Dendritic cell treated with granulocyte-macrophage colony-stimulating factor and Interleukin-4, amounts not matched to agents 40 ng/mL and 50 ng/mL, for 4 days (primary cell): ENCODE data around the gene ZMYND8.

Experiments
- H3K27ac Mint-ChIP-seq: one replicate; pipeline ENCODE4 v1.8.0; 2022; ENCODE audit warnings: mild to moderate bottlenecking, mixed read lengths
- H3K27me3 Mint-ChIP-seq: one replicate; pipeline ENCODE4 v1.8.0; 2022; ENCODE audit warnings: mild to moderate bottlenecking, mixed read lengths
- H3K36me3 Mint-ChIP-seq: one replicate; pipeline ENCODE4 v1.8.0; 2022; ENCODE audit warnings: low read depth, mixed read lengths
- H3K4me1 Mint-ChIP-seq: one replicate; pipeline ENCODE4 v1.8.0; 2022; ENCODE audit warnings: low read depth, mixed read lengths
- H3K4me3 Mint-ChIP-seq: one replicate; pipeline ENCODE4 v1.8.0; 2022; ENCODE audit warnings: mild to moderate bottlenecking, moderate library complexity, mixed read lengths
- H3K9me3 Mint-ChIP-seq: one replicate; pipeline ENCODE4 v1.8.0; 2022; ENCODE audit warnings: mixed read lengths
- intact Hi-C: fragments of 100-400 bp; cut with micrococcal nuclease; formaldehyde crosslinking; loops from one replicate; pipeline ENCODE4 v1.15.0; 2022

Gene ZMYND8

DNA sequence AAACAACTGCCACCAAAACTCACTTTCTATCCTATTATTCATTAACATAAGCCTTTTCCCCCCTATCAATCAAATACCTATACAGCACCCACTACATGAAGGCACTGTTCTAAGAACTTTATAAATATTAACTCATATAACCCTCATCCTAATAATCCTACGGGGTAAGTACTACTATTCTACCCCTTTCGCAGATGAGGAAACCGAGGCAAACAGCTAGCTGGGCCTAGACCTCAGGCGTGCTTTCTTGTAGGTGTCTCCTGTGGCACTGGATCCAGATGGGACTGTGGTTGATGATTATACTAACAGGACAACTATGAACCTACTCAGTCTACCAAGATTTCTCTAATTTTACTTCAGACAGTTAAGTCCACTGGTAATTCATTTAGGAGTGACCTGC is 131.6 kb downstream of the ZMYND8 start:
- Mint-ChIP-seq H3K36me3 (no peaks in the 10 kb centered on the region), H3K27ac (no peak overlapping the region), H3K4me1 (no peaks in the 10 kb centered on the region)

DNA sequence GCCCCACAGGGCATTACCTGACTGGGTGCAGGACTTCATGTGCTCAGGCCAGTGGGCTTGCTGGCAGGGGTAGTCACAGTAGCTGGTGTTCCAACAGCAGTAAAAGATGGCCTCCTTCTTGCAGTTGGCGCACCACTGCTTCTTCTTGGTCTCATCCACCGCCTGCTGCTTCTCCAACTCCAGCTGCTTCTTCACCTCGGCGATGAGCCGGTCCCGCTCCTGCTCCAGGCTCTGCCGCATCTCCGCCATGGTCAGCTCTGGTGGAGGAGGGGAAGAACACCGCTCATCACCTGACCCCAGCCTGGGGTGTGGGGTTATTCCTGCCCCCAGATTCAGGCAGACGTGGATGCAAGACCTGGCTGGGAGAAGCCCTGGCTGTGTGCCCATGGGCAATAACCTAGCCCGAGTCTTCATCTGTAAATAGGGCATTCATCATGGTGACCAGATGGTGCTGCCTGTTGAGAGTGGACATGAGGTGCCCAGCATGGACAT is 132.2 kb downstream of the ZMYND8 start:
- Mint-ChIP-seq H3K9me3 (no peaks in the 10 kb centered on the region), H3K4me3 (no peak overlapping the region), H3K4me1 (no peaks in the 10 kb centered on the region), H3K36me3 (no peaks in the 10 kb centered on the region), H3K27me3 (no peaks in the 10 kb centered on the region), H3K27ac (no peak overlapping the region)
- intact Hi-C loops: no loop called here

More for the DNA sequence above, 131.6 kb downstream of the ZMYND8 start:
- intact Hi-C loops: no loop called here
- Mint-ChIP-seq H3K4me3 (no peak overlapping the region), H3K9me3 (no peaks in the 10 kb centered on the region), H3K27me3 (no peaks in the 10 kb centered on the region)

GRCh38 chr20:47223896-47224295 is 132.6 kb downstream of the ZMYND8 start:
- Mint-ChIP-seq H3K27ac (no peak overlapping the region), H3K4me1 (no peaks in the 10 kb centered on the region), H3K9me3 (no peaks in the 10 kb centered on the region), H3K4me3 (no peak overlapping the region), H3K36me3 (no peaks in the 10 kb centered on the region), H3K27me3 (no peaks in the 10 kb centered on the region)
- intact Hi-C loops: no loop called here

DNA sequence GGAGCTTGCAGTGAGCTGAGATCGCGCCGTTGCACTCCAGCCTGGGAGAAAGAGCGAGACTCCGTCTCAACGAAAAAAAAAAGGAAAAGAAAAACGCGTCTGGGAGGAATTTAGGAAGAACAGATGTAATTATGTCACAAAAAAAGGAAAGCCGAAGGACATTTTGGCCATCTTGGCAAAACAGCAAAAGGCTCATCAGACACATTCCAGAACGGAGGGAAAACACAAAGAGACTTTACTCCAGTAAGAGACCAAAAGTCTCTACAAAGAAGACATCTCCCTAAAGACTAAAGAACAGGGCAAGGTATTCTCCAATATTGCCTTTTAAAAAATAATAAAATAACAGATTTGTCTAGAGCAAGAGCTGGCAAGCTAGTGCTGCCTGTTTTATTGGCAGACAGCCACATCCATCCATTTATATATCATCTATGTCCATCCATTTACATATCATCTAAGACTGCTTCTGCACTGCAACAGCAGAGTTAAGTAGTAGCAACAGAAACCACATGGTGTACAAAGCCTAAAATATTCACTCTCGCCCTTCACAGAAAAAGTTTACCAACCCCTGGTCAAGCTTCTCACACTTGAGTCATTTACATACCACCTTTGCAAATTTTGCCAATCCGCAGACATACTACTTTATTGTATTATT is 133.9 kb downstream of the ZMYND8 start:
- Mint-ChIP-seq H3K4me1 (no peaks in the 10 kb centered on the region), H3K36me3 (no peaks in the 10 kb centered on the region)

GRCh38 chr20:47221036-47221625 is 135.4 kb downstream of the ZMYND8 start:
- Mint-ChIP-seq H3K4me1 (no peaks in the 10 kb centered on the region), H3K27ac (no peak overlapping the region)

More for the DNA sequence above, 133.9 kb downstream of the ZMYND8 start:
- no peak overlapping the region for H3K27ac Mint-ChIP-seq
- no peaks in the 10 kb centered on the region for H3K27me3 Mint-ChIP-seq
- no peak overlapping the region for H3K4me3 Mint-ChIP-seq
- intact Hi-C loops: no loop called here
- no peaks in the 10 kb centered on the region for H3K9me3 Mint-ChIP-seq

DNA sequence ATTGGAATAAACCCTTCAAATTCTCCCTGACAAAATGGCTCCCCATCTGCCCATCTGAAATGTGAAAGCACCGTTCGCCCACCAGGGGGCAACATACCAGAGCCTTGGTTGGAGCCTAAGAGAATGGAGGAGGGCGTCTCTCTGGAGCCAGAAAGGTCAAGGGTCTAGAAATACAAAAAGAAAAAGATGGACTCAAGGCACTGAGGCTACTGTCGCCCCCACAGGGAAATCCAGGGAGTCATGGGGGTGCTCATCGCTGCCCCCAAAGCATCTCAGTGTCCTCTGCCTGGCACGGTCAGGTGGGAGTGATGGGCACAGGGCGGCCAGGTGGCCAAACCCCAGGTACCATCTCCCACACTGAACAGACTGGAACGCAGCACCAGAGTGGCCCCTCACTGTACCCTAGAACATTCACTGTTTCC is 136.3 kb downstream of the ZMYND8 start:
- no peak overlapping the region for H3K27ac Mint-ChIP-seq
- no peaks in the 10 kb centered on the region for H3K4me1 Mint-ChIP-seq
- no peaks in the 10 kb centered on the region for H3K9me3 Mint-ChIP-seq
- no peaks in the 10 kb centered on the region for H3K36me3 Mint-ChIP-seq
- intact Hi-C loops: no loop called here
- no peak overlapping the region for H3K4me3 Mint-ChIP-seq
- H3K27me3 Mint-ChIP-seq: no peaks in the 10 kb centered on the region

More at GRCh38 chr20:47221036-47221625, 135.4 kb downstream of the ZMYND8 start:
- no peaks in the 10 kb centered on the region for H3K9me3 Mint-ChIP-seq
- H3K36me3 Mint-ChIP-seq: no peaks in the 10 kb centered on the region
- H3K4me3 Mint-ChIP-seq: no peak overlapping the region
- intact Hi-C loops: no loop called here
- no peaks in the 10 kb centered on the region for H3K27me3 Mint-ChIP-seq

DNA sequence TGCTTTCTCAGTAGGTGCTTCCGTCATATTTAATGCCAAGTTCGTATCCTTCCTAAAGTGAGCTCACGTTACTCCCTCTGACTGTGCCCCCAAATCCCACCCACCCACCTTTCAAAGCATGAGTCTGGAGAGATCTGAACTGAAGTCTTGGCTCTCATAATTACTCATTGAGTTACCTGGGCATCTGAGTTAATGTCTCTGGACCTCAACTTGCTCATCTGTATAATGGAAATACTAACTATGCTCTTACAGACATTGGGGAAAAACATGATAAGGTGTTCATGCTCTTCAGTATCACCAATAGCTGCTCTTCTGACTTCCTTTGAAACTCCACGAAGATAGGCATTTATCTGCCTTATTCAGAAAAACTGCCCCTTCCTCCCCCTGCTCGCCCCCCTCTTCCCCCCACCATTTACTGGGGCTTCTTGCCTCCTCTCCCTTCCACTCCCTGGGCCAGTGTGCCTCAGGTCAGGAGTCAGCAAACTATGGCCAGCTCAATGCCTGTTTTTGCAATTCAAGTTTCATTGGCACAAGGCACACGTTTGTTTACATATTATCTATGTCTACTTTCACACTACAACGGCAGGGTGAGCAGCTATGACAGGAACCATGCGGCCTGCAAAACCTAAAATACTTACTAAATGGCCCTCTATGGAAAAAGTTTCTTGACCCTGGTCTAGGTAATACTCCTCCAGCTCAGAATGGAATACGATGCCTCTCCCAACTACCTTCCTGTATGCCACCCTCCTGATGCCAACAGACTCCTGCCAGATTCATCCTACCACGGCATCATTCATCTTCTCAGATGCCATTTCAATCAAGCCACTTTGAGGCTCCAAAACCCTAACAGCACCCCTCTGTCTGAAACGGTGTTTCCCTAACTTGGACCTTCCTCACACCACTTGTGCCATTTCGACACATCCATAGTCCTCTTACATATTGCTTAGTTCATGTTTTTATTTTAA is 138.7 kb downstream of the ZMYND8 start:
- Mint-ChIP-seq H3K9me3 (no peaks in the 10 kb centered on the region), H3K27me3 (no peaks in the 10 kb centered on the region), H3K27ac (peak overlapping the region; percentile 9), H3K36me3 (no peaks in the 10 kb centered on the region), H3K4me1 (no peaks in the 10 kb centered on the region), H3K4me3 (no peak overlapping the region)
- intact Hi-C loops: no loop called here

GRCh38 chr20:47216819-47217410 is 139.6 kb downstream of the ZMYND8 start:
- Mint-ChIP-seq H3K27me3 (no peaks in the 10 kb centered on the region), H3K4me3 (no peak overlapping the region), H3K36me3 (no peaks in the 10 kb centered on the region), H3K4me1 (no peaks in the 10 kb centered on the region), H3K27ac (no peak overlapping the region), H3K9me3 (no peaks in the 10 kb centered on the region)
- intact Hi-C loops: no loop called here

DNA sequence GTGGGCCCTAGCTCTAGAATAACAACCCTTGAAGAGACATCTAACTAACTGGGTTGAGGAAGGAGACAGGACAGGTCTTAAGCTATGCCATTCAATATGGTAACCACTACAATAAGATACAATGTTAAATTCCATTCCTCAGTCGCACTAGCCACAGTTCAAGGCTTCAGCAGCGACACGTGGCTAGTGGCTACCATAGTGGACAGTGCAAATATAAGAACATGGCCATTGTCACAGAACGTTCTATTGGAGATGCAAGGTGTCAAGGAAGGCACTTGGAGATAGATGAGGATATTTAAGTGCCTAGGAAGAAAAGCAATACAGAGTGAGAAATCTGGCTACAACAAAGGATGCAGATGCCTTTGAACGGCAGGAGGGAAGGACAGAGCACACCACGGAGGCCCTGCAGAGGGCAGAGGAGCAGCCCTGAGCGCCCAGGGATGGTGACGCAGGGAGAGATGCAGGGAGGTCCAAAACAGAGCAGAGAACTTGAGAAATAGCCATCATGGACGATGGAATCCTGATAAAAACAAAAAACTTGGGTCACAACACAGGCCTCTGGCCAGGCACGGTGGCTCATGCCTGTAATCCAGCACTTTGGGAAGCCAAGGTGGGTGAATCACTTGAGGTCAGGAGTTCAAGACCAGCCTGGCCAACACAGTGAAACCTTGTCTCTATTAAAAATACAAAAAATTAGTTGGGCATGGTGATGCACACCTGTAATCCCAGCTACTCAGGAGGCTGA is 140.7 kb downstream of the ZMYND8 start:
- Mint-ChIP-seq H3K4me3 (no peak overlapping the region), H3K4me1 (no peaks in the 10 kb centered on the region), H3K9me3 (no peaks in the 10 kb centered on the region), H3K27me3 (no peaks in the 10 kb centered on the region), H3K27ac (no peak overlapping the region), H3K36me3 (no peaks in the 10 kb centered on the region)
- intact Hi-C loops: no loop called here

DNA sequence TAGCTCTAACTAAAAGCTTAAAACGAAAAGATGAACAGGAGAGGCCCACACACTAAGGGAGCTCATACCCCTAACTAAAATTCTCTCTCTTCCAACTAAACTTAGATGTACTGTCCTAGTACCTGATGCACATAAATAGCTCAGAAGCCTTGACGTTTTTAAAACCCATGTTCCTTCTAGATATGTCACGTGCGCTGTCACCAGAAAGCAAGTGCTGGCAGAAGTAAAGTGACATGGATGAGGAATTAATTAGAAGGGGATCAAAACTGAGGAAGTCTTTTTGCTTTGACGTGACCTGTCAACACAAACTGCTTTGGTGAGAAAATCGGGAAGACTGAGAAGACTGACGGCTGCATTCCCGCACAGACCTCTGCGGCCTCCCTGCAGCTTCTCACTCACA is 142.5 kb downstream of the ZMYND8 start:
- no peaks in the 10 kb centered on the region for H3K27me3 Mint-ChIP-seq
- no peaks in the 10 kb centered on the region for H3K36me3 Mint-ChIP-seq
- H3K27ac Mint-ChIP-seq: no peak overlapping the region
- no peak overlapping the region for H3K4me3 Mint-ChIP-seq
- H3K9me3 Mint-ChIP-seq: no peaks in the 10 kb centered on the region
- H3K4me1 Mint-ChIP-seq: no peaks in the 10 kb centered on the region
- intact Hi-C loops: no loop called here

DNA sequence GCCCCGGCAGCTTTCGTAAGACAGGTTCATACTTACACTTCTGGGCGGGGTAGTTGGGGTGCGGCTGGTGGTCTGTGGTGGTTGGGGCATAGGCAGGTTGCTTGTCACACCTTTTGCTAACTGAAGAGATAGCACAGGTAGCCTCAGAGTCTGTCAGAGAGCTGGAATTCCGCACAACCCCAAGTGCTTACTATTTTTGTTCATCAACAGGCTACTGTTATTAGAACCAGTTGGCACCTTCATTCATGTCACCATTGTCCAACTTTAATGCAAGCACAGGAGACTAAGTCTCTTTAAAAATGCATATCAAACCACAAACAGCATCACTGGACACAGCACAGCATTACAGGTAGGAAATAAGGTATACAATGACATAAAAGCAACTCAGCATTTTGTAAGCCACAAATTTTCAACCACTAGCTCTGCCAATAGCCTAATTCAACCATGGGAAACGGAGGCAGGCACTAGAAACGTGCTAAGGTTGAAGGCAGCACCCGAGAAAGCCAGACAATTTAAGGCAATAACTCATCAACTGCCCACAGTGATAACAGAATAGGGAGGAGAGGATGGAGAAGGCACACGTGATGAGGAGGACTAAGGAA is 143.8 kb downstream of the ZMYND8 start:
- intact Hi-C loops: no loop called here
- no peaks in the 10 kb centered on the region for H3K9me3 Mint-ChIP-seq
- no peaks in the 10 kb centered on the region for H3K27me3 Mint-ChIP-seq
- H3K4me1 Mint-ChIP-seq: no peaks in the 10 kb centered on the region
- H3K27ac Mint-ChIP-seq: no peak overlapping the region
- no peaks in the 10 kb centered on the region for H3K36me3 Mint-ChIP-seq
- H3K4me3 Mint-ChIP-seq: no peak overlapping the region

GRCh38 chr20:47211036-47211435 is 145.5 kb downstream of the ZMYND8 start:
- H3K4me1 Mint-ChIP-seq: no peaks in the 10 kb centered on the region
- H3K9me3 Mint-ChIP-seq: no peaks in the 10 kb centered on the region
- H3K27ac Mint-ChIP-seq: no peak overlapping the region
- no peaks in the 10 kb centered on the region for H3K36me3 Mint-ChIP-seq
- no peaks in the 10 kb centered on the region for H3K27me3 Mint-ChIP-seq
- no peak overlapping the region for H3K4me3 Mint-ChIP-seq
- intact Hi-C loops: no loop called here

GRCh38 chr20:47210470-47210869 is 146.0 kb downstream of the ZMYND8 start:
- no peaks in the 10 kb centered on the region for H3K27me3 Mint-ChIP-seq
- H3K9me3 Mint-ChIP-seq: no peaks in the 10 kb centered on the region
- H3K4me3 Mint-ChIP-seq: no peak overlapping the region
- H3K4me1 Mint-ChIP-seq: no peaks in the 10 kb centered on the region
- intact Hi-C loops: no loop called here
- H3K27ac Mint-ChIP-seq: no peak overlapping the region
- H3K36me3 Mint-ChIP-seq: no peaks in the 10 kb centered on the region
